Thyroid gland (tissue), 4 donors: ENCODE results near the gene HOXB3.

Source experiments
- POLR2A ChIP-seq, 2 donors: fragments of 450-650 bp; IDR thresholded peaks; one replicate each; pipeline ENCODE4 v1.6.1; 2017; ENCODE audit warnings: antibody characterized with exemption in 2 of 2, mild to moderate bottlenecking in 2 of 2, moderate library complexity in 1 of 2
- TF ChIP-seq, protein P1 (sequence below), 6 experiments: fragments of 200-600 bp in 3 of 6; fragments of 450-650 bp in 3 of 6; sonication (generic) in 3 of 6; IDR thresholded peaks; one replicate each; pipeline ENCODE4 v1.5.1; 2016 to 2019; ENCODE audit warnings: antibody characterized with exemption in 6 of 6, mild to moderate bottlenecking in 2 of 6, inconsistent platforms in 1 of 6, moderate library complexity in 1 of 6

DNA sequence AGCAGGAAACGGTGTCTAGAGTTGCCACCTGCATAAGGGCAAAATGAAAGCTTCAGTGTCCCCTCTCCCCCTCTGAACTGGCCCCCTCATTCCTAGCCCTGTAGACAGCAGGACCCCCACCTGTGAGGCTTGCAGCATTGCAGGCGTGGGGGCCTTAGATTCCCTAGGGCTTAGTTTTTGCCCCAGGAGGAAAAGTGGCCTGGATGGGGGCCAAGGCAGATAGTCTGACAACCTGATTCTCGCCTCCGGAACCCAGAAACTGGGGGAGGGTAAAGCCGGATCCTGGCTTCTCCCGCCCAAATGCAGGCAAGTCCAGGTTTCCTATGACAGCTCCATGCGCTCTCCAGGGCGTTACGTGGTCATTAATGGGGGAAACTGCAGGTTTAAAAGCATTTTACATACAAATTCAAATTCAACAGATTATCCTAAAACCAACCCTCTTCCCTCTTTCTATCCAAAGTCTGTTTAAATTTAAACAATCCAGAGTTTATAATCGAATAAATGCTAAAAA lies 15.4 kb upstream of the HOXB3 start:
- TF ChIP-seq, protein P1, sequence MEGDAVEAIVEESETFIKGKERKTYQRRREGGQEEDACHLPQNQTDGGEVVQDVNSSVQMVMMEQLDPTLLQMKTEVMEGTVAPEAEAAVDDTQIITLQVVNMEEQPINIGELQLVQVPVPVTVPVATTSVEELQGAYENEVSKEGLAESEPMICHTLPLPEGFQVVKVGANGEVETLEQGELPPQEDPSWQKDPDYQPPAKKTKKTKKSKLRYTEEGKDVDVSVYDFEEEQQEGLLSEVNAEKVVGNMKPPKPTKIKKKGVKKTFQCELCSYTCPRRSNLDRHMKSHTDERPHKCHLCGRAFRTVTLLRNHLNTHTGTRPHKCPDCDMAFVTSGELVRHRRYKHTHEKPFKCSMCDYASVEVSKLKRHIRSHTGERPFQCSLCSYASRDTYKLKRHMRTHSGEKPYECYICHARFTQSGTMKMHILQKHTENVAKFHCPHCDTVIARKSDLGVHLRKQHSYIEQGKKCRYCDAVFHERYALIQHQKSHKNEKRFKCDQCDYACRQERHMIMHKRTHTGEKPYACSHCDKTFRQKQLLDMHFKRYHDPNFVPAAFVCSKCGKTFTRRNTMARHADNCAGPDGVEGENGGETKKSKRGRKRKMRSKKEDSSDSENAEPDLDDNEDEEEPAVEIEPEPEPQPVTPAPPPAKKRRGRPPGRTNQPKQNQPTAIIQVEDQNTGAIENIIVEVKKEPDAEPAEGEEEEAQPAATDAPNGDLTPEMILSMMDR (IDR thresholded peaks at IDR 0.05) = no peak
- no peak for TF ChIP-seq POLR2A (IDR thresholded peaks at IDR 0.05)
